ENCODE results near the gene HMCN2. TPM values are rescaled to one million over a fixed set of nuclear protein-coding genes. Genes with fewer than 3 reads are reported as not detected.

HMCN2 gene
- polyA plus RNA-seq, 1 experiment = under 0.01 TPM

- Histone ChIP-seq H3K27me3 (ENCODE audit: control insufficient read depth, insufficient read depth, low read length) (peaks cover 9% of the 10 kb centered on the region), H3K9me3 (ENCODE audit: control insufficient read depth, insufficient read depth, low read length) (no peaks in the 10 kb centered on the region; the same call in 1 of the 2 replicates), H3K27ac (ENCODE audit: low read depth, low read length) (no peak overlapping the region), H3K4me3 (ENCODE audit: low read depth, low read length) (no peak overlapping the region)
- DNase-seq (ENCODE audit: low read depth, low spot score) = no peak
- no peak for TF ChIP-seq CTCF (IDR thresholded peaks at IDR 0.05; ENCODE audit: low read depth, low read length)
- ChIA-PET CTCF (no interaction called here), POLR2A (no interaction called here)
These were observed 81.5 kb downstream of the HMCN2 start for GRCh38 chr9:130347036-130347435.

- DNase-seq (ENCODE audit: low read depth, low spot score) = no peak
- CTCF ChIA-PET = no interaction called here
- Histone ChIP-seq H3K9me3 (ENCODE audit: control insufficient read depth, insufficient read depth, low read length) (no peaks in the 10 kb centered on the region; the same call in 1 of the 2 replicates), H3K4me3 (ENCODE audit: low read depth, low read length) (no peak overlapping the region), H3K27ac (ENCODE audit: low read depth, low read length) (no peak overlapping the region), H3K27me3 (ENCODE audit: control insufficient read depth, insufficient read depth, low read length) (peaks cover 9% of the 10 kb centered on the region)
- POLR2A ChIA-PET = no interaction called here
- no peak for TF ChIP-seq CTCF (IDR thresholded peaks at IDR 0.05; ENCODE audit: low read depth, low read length)
These were observed 82.4 kb downstream of the HMCN2 start for GRCh38 chr9:130347931-130348330.

- POLR2A ChIA-PET = no interaction called here
- CTCF ChIA-PET = no interaction called here
- Histone ChIP-seq H3K27me3 (ENCODE audit: control insufficient read depth, insufficient read depth, low read length) (peaks cover 13% of the 10 kb centered on the region), H3K9me3 (ENCODE audit: control insufficient read depth, insufficient read depth, low read length) (no peaks in the 10 kb centered on the region; the same call in 1 of the 2 replicates), H3K4me3 (ENCODE audit: low read depth, low read length) (no peak overlapping the region), H3K27ac (ENCODE audit: low read depth, low read length) (no peak overlapping the region)
- TF ChIP-seq CTCF (IDR thresholded peaks at IDR 0.05; ENCODE audit: low read depth, low read length) = no peak
- DNase-seq (ENCODE audit: low read depth, low spot score) = no peak
These were observed 82.8 kb downstream of the HMCN2 start for GRCh38 chr9:130348341-130348740.

- Histone ChIP-seq H3K27me3 (ENCODE audit: control insufficient read depth, insufficient read depth, low read length) (peaks cover 17% of the 10 kb centered on the region), H3K27ac (ENCODE audit: low read depth, low read length) (no peak overlapping the region), H3K9me3 (ENCODE audit: control insufficient read depth, insufficient read depth, low read length) (no peaks in the 10 kb centered on the region; the same call in 1 of the 2 replicates), H3K4me3 (ENCODE audit: low read depth, low read length) (no peak overlapping the region)
- DNase-seq (ENCODE audit: low read depth, low spot score) = no peak
- TF ChIP-seq CTCF (IDR thresholded peaks at IDR 0.05; ENCODE audit: low read depth, low read length) = no peak
- CTCF ChIA-PET = no interaction called here
- POLR2A ChIA-PET = no interaction called here
These were observed 83.3 kb downstream of the HMCN2 start for GRCh38 chr9:130348881-130349280.

GRCh38 chr9:130349398-130349797, 83.8 kb downstream of the HMCN2 start:
- H3K27ac ChIP-seq (ENCODE audit: low read depth, low read length) = no peak overlapping the region
- H3K4me3 ChIP-seq (ENCODE audit: low read depth, low read length) = no peak overlapping the region
- CTCF ChIA-PET = no interaction called here
- H3K9me3 ChIP-seq (ENCODE audit: control insufficient read depth, insufficient read depth, low read length) = no peaks in the 10 kb centered on the region; the same call in 1 of the 2 replicates
- TF ChIP-seq CTCF (IDR thresholded peaks at IDR 0.05; ENCODE audit: low read depth, low read length) = no peak
- no peak for DNase-seq (ENCODE audit: low read depth, low spot score)
- peaks cover 21% of the 10 kb centered on the region for H3K27me3 ChIP-seq (ENCODE audit: control insufficient read depth, insufficient read depth, low read length)
- POLR2A ChIA-PET = no interaction called here

Data from AG04450 (cell line).